ENCODE data around the gene CAMLG.

CAMLG gene

DNA sequence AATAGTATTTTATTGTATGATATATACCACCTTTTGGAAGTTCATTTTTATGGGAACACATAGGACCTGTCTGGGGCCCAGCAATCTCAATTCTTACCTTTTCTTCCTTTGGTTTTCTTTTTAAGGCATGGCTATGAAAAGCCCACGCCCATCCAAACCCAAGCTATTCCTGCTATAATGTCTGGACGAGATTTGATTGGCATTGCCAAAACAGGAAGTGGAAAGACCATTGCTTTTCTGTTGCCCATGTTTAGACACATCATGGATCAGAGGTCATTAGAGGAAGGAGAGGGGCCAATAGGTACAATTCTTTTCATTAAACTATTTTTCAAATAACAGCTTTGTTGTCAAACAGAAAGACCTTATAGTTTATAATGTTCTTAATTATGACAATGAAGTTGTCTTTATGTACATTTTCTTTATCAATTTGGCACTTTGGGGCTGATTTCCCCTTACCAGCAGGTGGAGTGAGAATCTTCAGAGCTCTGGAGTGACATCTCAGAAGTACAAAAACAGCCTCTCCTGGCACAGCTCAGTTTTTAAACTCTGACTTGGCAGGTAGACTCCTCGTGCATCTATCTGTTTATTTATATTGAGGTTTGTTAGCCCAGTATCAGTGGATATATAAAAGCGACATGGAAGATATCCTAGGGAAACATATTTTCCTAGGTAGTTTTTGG, 46.0 kb downstream of the CAMLG start:
- H3K9me3 ChIP-seq (ENCODE audit: control insufficient read depth, low read depth, low read length), result no peaks in the 10 kb centered on the region
- no peak overlapping the region for H3K9ac ChIP-seq (ENCODE audit: low read length)
- no peak overlapping the region for H3K4me3 ChIP-seq (ENCODE audit: low read length)
- H3K4me1 ChIP-seq (ENCODE audit: control insufficient read depth, low read depth, low read length), result peaks cover 11% of the 10 kb centered on the region
- H3K27ac ChIP-seq (ENCODE audit: low read length), result no peak overlapping the region
- H3K36me3 ChIP-seq (ENCODE audit: control insufficient read depth, low read depth, low read length), result peaks cover 90% of the 10 kb centered on the region
- no peaks in the 10 kb centered on the region for H3K27me3 ChIP-seq (ENCODE audit: control insufficient read depth, insufficient read depth, low read length)

DNA sequence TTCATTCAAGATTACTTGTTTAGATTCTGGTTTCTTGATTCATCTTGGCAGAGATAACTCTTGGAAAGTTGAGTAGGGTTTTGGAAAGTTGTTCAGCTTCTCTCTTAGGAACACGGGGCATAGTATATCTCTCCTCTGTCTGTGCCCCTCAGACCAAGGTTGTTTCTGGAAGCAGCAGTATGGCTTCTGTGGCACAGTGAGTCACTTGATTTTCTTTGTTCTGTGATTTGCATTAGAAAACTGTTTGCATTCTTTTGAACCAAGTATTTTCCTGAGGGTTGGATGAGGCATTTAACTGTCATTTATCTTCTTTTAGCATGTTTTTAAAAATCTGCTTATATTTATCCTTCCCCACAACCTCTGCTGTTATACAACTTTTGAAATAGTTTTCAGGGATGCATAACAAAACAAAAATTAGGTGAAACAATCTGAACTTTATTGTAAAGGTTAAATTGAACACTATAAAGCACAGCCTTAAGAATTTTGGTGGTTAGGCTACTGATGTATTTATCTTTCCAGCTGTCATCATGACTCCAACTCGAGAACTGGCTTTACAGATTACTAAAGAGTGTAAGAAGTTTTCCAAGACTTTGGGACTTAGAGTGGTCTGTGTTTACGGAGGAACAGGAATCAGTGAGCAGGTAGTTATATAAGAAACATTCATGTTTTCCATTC, 46.7 kb downstream of the CAMLG start:
- H3K36me3 ChIP-seq (ENCODE audit: control insufficient read depth, low read depth, low read length), result peaks cover 92% of the 10 kb centered on the region
- H3K4me1 ChIP-seq (ENCODE audit: control insufficient read depth, low read depth, low read length), result peaks cover 11% of the 10 kb centered on the region
- H3K27ac ChIP-seq (ENCODE audit: low read length), result no peak overlapping the region
- no peaks in the 10 kb centered on the region for H3K9me3 ChIP-seq (ENCODE audit: control insufficient read depth, low read depth, low read length)
- H3K27me3 ChIP-seq (ENCODE audit: control insufficient read depth, insufficient read depth, low read length), result no peaks in the 10 kb centered on the region
- H3K9ac ChIP-seq (ENCODE audit: low read length), result no peak overlapping the region
- no peak overlapping the region for H3K4me3 ChIP-seq (ENCODE audit: low read length)

DNA sequence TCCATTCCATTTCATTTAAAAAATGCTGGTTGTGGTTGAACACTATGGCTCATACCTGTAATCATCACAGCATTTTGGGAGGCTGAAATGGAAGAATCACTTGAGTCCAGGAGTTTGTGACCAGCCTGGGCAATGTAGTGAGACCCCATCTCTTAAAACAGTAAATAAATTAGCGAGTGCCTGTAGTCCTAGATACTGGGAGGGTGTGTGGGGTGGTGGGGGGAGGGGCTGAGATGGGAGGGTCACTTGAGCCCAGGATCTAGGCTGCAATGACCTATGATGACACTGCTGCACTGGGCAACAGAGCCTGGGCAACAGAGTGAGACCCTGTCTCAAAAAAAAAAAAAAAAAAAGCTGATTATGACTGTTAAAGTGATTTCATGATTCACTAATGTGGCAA, 49.3 kb downstream of the CAMLG start:
- no peak overlapping the region for H3K27ac ChIP-seq (ENCODE audit: low read length)
- no peaks in the 10 kb centered on the region for H3K27me3 ChIP-seq (ENCODE audit: control insufficient read depth, insufficient read depth, low read length)
- no peaks in the 10 kb centered on the region for H3K9me3 ChIP-seq (ENCODE audit: control insufficient read depth, low read depth, low read length)
- peaks cover 95% of the 10 kb centered on the region for H3K36me3 ChIP-seq (ENCODE audit: control insufficient read depth, low read depth, low read length)
- no peak overlapping the region for H3K4me3 ChIP-seq (ENCODE audit: low read length)
- no peak overlapping the region for H3K9ac ChIP-seq (ENCODE audit: low read length)
- peaks cover 11% of the 10 kb centered on the region for H3K4me1 ChIP-seq (ENCODE audit: control insufficient read depth, low read depth, low read length)

GRCh38 chr5:134791580-134791979, 53.2 kb downstream of the CAMLG start:
- H3K9me3 ChIP-seq (ENCODE audit: control insufficient read depth, low read depth, low read length), result no peaks in the 10 kb centered on the region
- H3K27me3 ChIP-seq (ENCODE audit: control insufficient read depth, insufficient read depth, low read length), result no peaks in the 10 kb centered on the region
- H3K36me3 ChIP-seq (ENCODE audit: control insufficient read depth, low read depth, low read length), result peaks cover 92% of the 10 kb centered on the region
- H3K4me1 ChIP-seq (ENCODE audit: control insufficient read depth, low read depth, low read length), result no peaks in the 10 kb centered on the region
- no peak overlapping the region for H3K4me3 ChIP-seq (ENCODE audit: low read length)
- H3K27ac ChIP-seq (ENCODE audit: low read length), result no peak overlapping the region
- H3K9ac ChIP-seq (ENCODE audit: low read length), result no peak overlapping the region

DNA sequence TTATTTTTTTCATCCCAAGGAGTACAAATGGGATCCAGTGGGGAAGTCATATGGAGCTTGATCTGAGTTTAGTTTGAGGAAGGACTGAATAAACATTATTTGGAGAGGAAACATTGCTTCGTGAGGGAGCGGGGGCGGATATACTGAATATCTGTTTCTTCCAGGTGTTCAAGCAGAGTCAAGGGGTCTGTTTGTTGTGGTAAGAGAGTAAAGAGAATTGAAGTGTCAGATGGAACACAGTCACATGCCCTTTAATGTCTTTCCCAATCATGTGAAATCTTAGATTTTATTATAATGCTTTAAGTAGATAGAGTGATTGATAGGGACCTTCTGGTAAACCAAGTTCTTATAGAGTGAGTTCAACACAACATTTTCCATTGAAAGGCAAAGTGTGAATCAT, 53.9 kb downstream of the CAMLG start:
- Histone ChIP-seq H3K4me3 (ENCODE audit: low read length) (no peak overlapping the region), H3K27ac (ENCODE audit: low read length) (no peak overlapping the region), H3K27me3 (ENCODE audit: control insufficient read depth, insufficient read depth, low read length) (no peaks in the 10 kb centered on the region), H3K4me1 (ENCODE audit: control insufficient read depth, low read depth, low read length) (no peaks in the 10 kb centered on the region), H3K9ac (ENCODE audit: low read length) (no peak overlapping the region), H3K9me3 (ENCODE audit: control insufficient read depth, low read depth, low read length) (no peaks in the 10 kb centered on the region), H3K36me3 (ENCODE audit: control insufficient read depth, low read depth, low read length) (peaks cover 89% of the 10 kb centered on the region)

- H3K9ac ChIP-seq (ENCODE audit: low read length), result no peak overlapping the region
- H3K36me3 ChIP-seq (ENCODE audit: control insufficient read depth, low read depth, low read length), result peaks cover 84% of the 10 kb centered on the region
- no peaks in the 10 kb centered on the region for H3K4me1 ChIP-seq (ENCODE audit: control insufficient read depth, low read depth, low read length)
- H3K27ac ChIP-seq (ENCODE audit: low read length), result no peak overlapping the region
- no peaks in the 10 kb centered on the region for H3K27me3 ChIP-seq (ENCODE audit: control insufficient read depth, insufficient read depth, low read length)
- H3K4me3 ChIP-seq (ENCODE audit: low read length), result no peak overlapping the region
- no peaks in the 10 kb centered on the region for H3K9me3 ChIP-seq (ENCODE audit: control insufficient read depth, low read depth, low read length)
Measured at GRCh38 chr5:134793111-134793510, 54.8 kb downstream of the CAMLG start.

DNA sequence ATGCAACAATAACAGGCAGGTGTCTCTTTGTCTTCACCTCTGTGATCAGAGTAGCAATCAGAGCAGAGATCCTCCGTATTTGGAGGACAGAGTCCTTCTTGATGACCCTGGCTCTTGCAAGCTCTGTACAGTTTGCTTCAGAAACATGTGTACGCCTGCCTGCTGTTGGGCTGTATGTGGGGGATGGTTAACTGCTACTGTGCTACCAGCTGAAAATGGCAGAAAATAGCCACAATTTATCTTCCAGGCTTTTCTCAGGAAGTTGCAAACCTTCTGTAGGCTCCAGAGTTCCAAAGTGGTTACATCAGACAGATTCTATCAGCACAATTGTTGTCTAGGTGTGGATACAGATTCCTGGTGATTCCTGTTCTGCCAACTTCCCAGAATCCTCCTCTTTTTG, 55.7 kb downstream of the CAMLG start:
- H3K4me3 ChIP-seq (ENCODE audit: low read length), result no peak overlapping the region
- no peaks in the 10 kb centered on the region for H3K9me3 ChIP-seq (ENCODE audit: control insufficient read depth, low read depth, low read length)
- H3K9ac ChIP-seq (ENCODE audit: low read length), result no peak overlapping the region
- H3K36me3 ChIP-seq (ENCODE audit: control insufficient read depth, low read depth, low read length), result peaks cover 84% of the 10 kb centered on the region
- H3K27ac ChIP-seq (ENCODE audit: low read length), result no peak overlapping the region
- no peaks in the 10 kb centered on the region for H3K4me1 ChIP-seq (ENCODE audit: control insufficient read depth, low read depth, low read length)
- no peaks in the 10 kb centered on the region for H3K27me3 ChIP-seq (ENCODE audit: control insufficient read depth, insufficient read depth, low read length)

DNA sequence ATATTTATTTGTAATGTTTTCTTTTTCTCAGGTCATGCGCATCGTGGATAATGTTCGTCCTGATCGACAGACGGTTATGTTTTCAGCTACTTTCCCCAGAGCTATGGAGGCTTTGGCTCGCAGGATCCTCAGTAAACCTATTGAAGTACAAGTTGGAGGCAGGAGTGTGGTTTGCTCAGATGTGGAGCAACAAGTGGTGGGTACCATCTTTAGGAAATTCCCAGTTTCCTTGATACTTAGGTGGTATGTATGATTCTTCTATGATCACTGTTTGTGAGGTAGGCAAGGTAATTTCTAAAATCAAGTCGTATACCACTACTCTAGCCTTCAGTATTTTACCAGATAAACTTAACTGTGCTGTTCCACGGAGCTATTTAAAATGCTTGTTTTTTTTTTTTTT, 56.5 kb downstream of the CAMLG start:
- no peak overlapping the region for H3K4me3 ChIP-seq (ENCODE audit: low read length)
- H3K4me1 ChIP-seq (ENCODE audit: control insufficient read depth, low read depth, low read length), result no peaks in the 10 kb centered on the region
- peaks cover 79% of the 10 kb centered on the region for H3K36me3 ChIP-seq (ENCODE audit: control insufficient read depth, low read depth, low read length)
- H3K9me3 ChIP-seq (ENCODE audit: control insufficient read depth, low read depth, low read length), result no peaks in the 10 kb centered on the region
- no peak overlapping the region for H3K9ac ChIP-seq (ENCODE audit: low read length)
- H3K27ac ChIP-seq (ENCODE audit: low read length), result no peak overlapping the region
- no peaks in the 10 kb centered on the region for H3K27me3 ChIP-seq (ENCODE audit: control insufficient read depth, insufficient read depth, low read length)

GRCh38 chr5:134798468-134798867, 60.1 kb downstream of the CAMLG start:
- Histone ChIP-seq H3K27me3 (ENCODE audit: control insufficient read depth, insufficient read depth, low read length) (no peaks in the 10 kb centered on the region), H3K4me1 (ENCODE audit: control insufficient read depth, low read depth, low read length) (no peaks in the 10 kb centered on the region), H3K36me3 (ENCODE audit: control insufficient read depth, low read depth, low read length) (peaks cover 66% of the 10 kb centered on the region), H3K9me3 (ENCODE audit: control insufficient read depth, low read depth, low read length) (no peaks in the 10 kb centered on the region), H3K9ac (ENCODE audit: low read length) (no peak overlapping the region), H3K4me3 (ENCODE audit: low read length) (no peak overlapping the region), H3K27ac (ENCODE audit: low read length) (no peak overlapping the region)
